GM12878 (cell line): ENCODE measurements around the gene HUS1. TPM values are rescaled to one million over a fixed set of nuclear protein-coding genes. Genes with fewer than 3 reads are reported as not detected.

ENCODE experiments used
- ATAC-seq: fragments of 200-7000 bp; cut with Tn5 transposase; 3 replicates; pipeline ENCODE4 v1.9.1; 2020; ENCODE audit warnings: mild to moderate bottlenecking, moderate library complexity
- BruUV-seq: library from RNA; stranded (reverse); fragments of 400-500 nt; replicated peaks from 2 replicates; lab custom pipeline; 2021; lab: Mats Ljungman, UMichigan
- CTCF ChIA-PET: fragments of 300-600 bp; sonication (Branson Sonifier 250); formaldehyde crosslinking; extraction: SDS; loops from one replicate; lab custom pipeline; 2021; ENCODE audit warnings: inconsistent platforms; lab: Yijun Ruan, JAX
- POLR2A ChIA-PET: fragments of 350-600 bp; formaldehyde crosslinking; extraction: SDS; loops from one replicate; lab custom pipeline; 2021; ENCODE audit warnings: inconsistent platforms; lab: Charles Lee
- RAD21 ChIA-PET: fragments of 300-600 bp; sonication (Branson Sonifier 250); formaldehyde crosslinking; loops from one replicate; lab custom pipeline; 2023; ENCODE audit warnings: antibody characterized with exemption; ENCODE audit not compliant: unreplicated experiment; lab: Charles Lee
- SMC1A ChIA-PET: fragments of 300-600 bp; sonication (Branson Sonifier 250); formaldehyde crosslinking; loops from one replicate; lab custom pipeline; 2023; ENCODE audit not compliant: unreplicated experiment, uncharacterized antibody; lab: Charles Lee
- DNase-seq: peaks from one replicate; pipeline ENCODE4 v3.0.0-alpha.2; 2011; ENCODE audit warnings: low read depth, low spot score
- FAIRE-seq: peaks from 3 replicates; lab custom pipeline; 2011; peaks lifted over from hg19 to GRCh38; lab: Jason Lieb, UNC
- H2AFZ ChIP-seq: 2 replicates; pipeline ENCODE4 v1.6.0; 2011; ENCODE audit warnings: low read depth, low read length, control low read depth; ENCODE audit not compliant: control insufficient read depth
- H3K27ac ChIP-seq: 2 replicates; pipeline ENCODE4 v1.5.1; 2011; ENCODE audit warnings: control low read depth; ENCODE audit not compliant: control insufficient read depth, insufficient read depth
- H3K27me3 ChIP-seq, 2 experiments: replicated peaks in 1 of 2; 2 replicates each; pipeline versions ENCODE4 v1.6.0 to v1.6.1; 2011; ENCODE audit warnings: low read length in 1 of 2; ENCODE audit not compliant: control insufficient read depth in 2 of 2, insufficient read depth in 2 of 2
- H3K36me3 ChIP-seq, 2 experiments: 2 replicates each; pipeline ENCODE4 v1.5.1; 2011; ENCODE audit warnings: low read length in 1 of 2; ENCODE audit not compliant: control insufficient read depth in 2 of 2, insufficient read depth in 2 of 2
- H3K4me1 ChIP-seq: 2 replicates; pipeline ENCODE4 v1.6.1; 2011; ENCODE audit warnings: mild to moderate bottlenecking, low read length, moderate library complexity, mixed read lengths; ENCODE audit not compliant: control insufficient read depth, insufficient read depth
- H3K4me2 ChIP-seq: 2 replicates; pipeline ENCODE4 v1.6.0; 2011; ENCODE audit warnings: control low read depth; ENCODE audit not compliant: control insufficient read depth, insufficient read depth
- H3K4me3 ChIP-seq: fragments of 200-600 bp; sonication (generic); 2 replicates; pipeline ENCODE4 v1.5.1; 2016
- H3K79me2 ChIP-seq: 2 replicates; pipeline ENCODE4 v1.6.0; 2011; ENCODE audit warnings: low read length; ENCODE audit not compliant: control insufficient read depth, insufficient read depth
- H3K9ac ChIP-seq: 2 replicates; pipeline ENCODE4 v1.8.0; 2011; ENCODE audit warnings: low read length, control low read depth, mixed read lengths; ENCODE audit not compliant: control insufficient read depth, insufficient read depth
- H3K9me3 ChIP-seq: replicated peaks from 3 replicates; pipeline ENCODE4 v1.5.1; 2011; ENCODE audit warnings: mild to moderate bottlenecking, low read length; ENCODE audit not compliant: control insufficient read depth, insufficient read depth
- H4K20me1 ChIP-seq: 2 replicates; pipeline ENCODE4 v1.6.0; 2011; ENCODE audit not compliant: control insufficient read depth, insufficient read depth
- GATAD2B ChIP-seq: fragments of 450-650 bp; conservative IDR thresholded peaks from 2 replicates; pipeline ENCODE4 v1.6.1; 2017; ENCODE audit warnings: low read depth, mild to moderate bottlenecking, moderate library complexity
- WGBS: methylation state at CpG from one replicate; pipeline ENCODE4 v1.1.6; 2016; ENCODE audit warnings: low lambda C conversion rate; ENCODE audit not compliant: insufficient replicate concordance, insufficient coverage; ENCODE audit errors: missing lambda C conversion rate; 5-methylcytosine and 5-hydroxymethylcytosine counted together
- in situ Hi-C: fragments of 300-500 bp; cut with MboI; formaldehyde crosslinking; loops from 9 replicates; pipeline ENCODE4 v1.14.3; 2018; ENCODE audit warnings: mixed read lengths
- intact Hi-C: fragments of 100-400 bp; cut with micrococcal nuclease; formaldehyde crosslinking; loops from one replicate; pipeline ENCODE4 v1.14.2; 2022; ENCODE audit not compliant: unreplicated experiment
- polyA plus RNA-seq, 11 experiments: library from polyadenylated mRNA; depleted of rRNA in 4 of 11; unstranded in 6 of 11; stranded (reverse) in 5 of 11; fragments of >200 nt; fragmentation: Nextera tagmentation in 4 of 11; fragmentation: Illumina TruSeq in 1 of 11; extraction: Ambion mirVana in 4 of 11; extraction: Trizol in 1 of 11; gene quantifications; 1 replicate in 1 of 11; 2 replicates in 10 of 11; pipeline versions ENCODE4 v1.2.1 to v1.2.3, GENCODE V29; 2011 to 2016; ENCODE audit warnings: inconsistent platforms in 2 of 11, missing spikeins in 2 of 11, low read depth in 1 of 11
- total RNA-seq, 4 experiments: library from RNA; depleted of rRNA in 3 of 4; stranded (reverse); fragments of >200 nt in 3 of 4; fragmentation: Illumina TruSeq in 1 of 4; extraction: Trizol in 1 of 4; gene quantifications; 2 replicates each; pipeline versions ENCODE4 v1.2.1 to v1.2.3, GENCODE V29; 2013 to 2021
- TF ChIP-seq, protein P1 (sequence below), 3 experiments: IDR thresholded peaks in 2 of 3; conservative IDR thresholded peaks in 1 of 3; 2 replicates each; pipeline ENCODE4 v1.5.1; 2011; ENCODE audit warnings: low read depth in 3 of 3, low read length in 3 of 3, mild to moderate bottlenecking in 3 of 3, control low read depth in 2 of 3, moderate library complexity in 2 of 3, inconsistent platforms in 1 of 3, mixed read lengths in 1 of 3; ENCODE audit not compliant: control insufficient read depth in 2 of 3, insufficient read depth in 1 of 3; ENCODE audit errors: extremely low read depth in 1 of 3

Gene HUS1
- total and polyA plus RNA-seq, 10 of the 15 experiments (the other 5 are each of a cell fraction or from before 2014, with no cell fraction given), result 10.4 to 35.5 (median 22.6) TPM

DNA sequence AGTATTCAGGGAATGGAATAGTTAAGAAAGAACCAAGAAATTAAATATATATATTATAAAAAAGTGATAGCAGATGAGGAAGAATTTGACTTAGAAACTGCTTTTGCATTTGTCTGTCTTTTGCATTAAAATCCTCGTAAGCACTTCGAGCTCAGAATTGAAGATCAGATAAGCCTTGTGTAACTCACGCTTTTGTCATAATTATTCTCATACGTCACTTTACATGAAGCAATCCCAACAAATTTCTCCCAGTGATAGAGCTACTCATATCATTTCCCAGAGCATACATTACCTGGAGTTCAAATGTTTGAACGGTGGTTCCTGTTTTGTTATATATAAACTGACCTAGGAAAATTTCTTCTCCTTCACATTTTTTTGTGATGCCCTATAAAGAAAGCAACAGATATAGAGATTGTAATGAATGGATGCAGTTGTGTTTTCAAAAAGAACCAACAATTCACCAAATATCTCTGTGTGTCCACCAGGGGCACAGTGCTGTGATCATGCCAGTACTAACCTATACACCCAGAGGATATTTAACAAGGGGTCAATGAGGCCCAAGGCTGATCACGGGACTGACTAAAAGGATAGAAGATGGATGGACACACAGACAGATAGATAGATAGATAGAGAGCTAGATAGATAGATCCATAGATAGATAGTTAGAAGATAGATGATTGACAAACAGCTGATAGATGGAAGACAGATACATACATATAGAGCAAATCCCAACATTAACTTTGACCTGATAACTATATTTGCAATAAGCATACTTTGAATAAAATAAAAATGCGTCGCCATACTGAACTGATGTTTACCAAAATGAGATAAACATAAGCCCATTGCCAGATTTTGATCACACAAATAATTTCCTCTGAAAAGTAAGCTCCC lies 9.3 kb upstream of the HUS1 start:
- DNase-seq, result no peak
- Histone ChIP-seq H3K4me3 (no peak overlapping the region), H3K27me3 (no peaks in the 10 kb centered on the region), H3K79me2 (no peaks in the 10 kb centered on the region), H3K36me3 (no peaks in the 10 kb centered on the region), H3K9me3 (no peaks in the 10 kb centered on the region), H4K20me1 (no peaks in the 10 kb centered on the region), H2AFZ (no peak overlapping the region), H3K4me1 (peaks cover 5% of the 10 kb centered on the region; the same call in 1 of the 2 replicates), H3K4me2 (no peak overlapping the region), H3K27ac (no peak overlapping the region), H3K9ac (no peak overlapping the region)
- SMC1A ChIA-PET, result interaction anchor here (0.8 to 2.7 kb wide), 5 partner anchors 10 to 121 kb away, joined by 3 to 22 read pairs (median 5); no protein-coding TSS in a partner anchor
- intact Hi-C loops (no loop called here), in situ Hi-C loops (no loop called here)
- WGBS, result 45% methylated on average over 8 of the region's 8 CpGs
- ATAC-seq, result peak; percentile 41
- no peak for FAIRE-seq
- POLR2A ChIA-PET, result no interaction called here
- no TSS peak for BruUV-seq
- CTCF ChIA-PET, result interaction anchor here (0.7 to 7.5 kb wide), 11 partner anchors 16 to 166 kb away, joined by 3 to 210 read pairs (median 4); no protein-coding TSS in a partner anchor
- TF ChIP-seq, protein P1, sequence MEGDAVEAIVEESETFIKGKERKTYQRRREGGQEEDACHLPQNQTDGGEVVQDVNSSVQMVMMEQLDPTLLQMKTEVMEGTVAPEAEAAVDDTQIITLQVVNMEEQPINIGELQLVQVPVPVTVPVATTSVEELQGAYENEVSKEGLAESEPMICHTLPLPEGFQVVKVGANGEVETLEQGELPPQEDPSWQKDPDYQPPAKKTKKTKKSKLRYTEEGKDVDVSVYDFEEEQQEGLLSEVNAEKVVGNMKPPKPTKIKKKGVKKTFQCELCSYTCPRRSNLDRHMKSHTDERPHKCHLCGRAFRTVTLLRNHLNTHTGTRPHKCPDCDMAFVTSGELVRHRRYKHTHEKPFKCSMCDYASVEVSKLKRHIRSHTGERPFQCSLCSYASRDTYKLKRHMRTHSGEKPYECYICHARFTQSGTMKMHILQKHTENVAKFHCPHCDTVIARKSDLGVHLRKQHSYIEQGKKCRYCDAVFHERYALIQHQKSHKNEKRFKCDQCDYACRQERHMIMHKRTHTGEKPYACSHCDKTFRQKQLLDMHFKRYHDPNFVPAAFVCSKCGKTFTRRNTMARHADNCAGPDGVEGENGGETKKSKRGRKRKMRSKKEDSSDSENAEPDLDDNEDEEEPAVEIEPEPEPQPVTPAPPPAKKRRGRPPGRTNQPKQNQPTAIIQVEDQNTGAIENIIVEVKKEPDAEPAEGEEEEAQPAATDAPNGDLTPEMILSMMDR (IDR thresholded peaks at IDR 0.05 in 2 of 3, conservative IDR thresholded peaks at IDR 0.05 in 1 of 3; ENCODE audit: control insufficient read depth in 2 of 3, extremely low read depth in 1 of 3, insufficient read depth in 1 of 3, low read depth in 3 of 3, low read length in 3 of 3), result peak; percentile 18 to 48 (median 41); a peak in 3 of 6 replicates
- TF ChIP-seq GATAD2B, result no peak
- RAD21 ChIA-PET, result interaction anchor here (0.7 to 1.7 kb wide), 4 partner anchors 44 to 122 kb away, joined by 3 to 11 read pairs (median 6); no protein-coding TSS in a partner anchor
